ENCODE measurements around the gene TAS2R31.

DNA sequence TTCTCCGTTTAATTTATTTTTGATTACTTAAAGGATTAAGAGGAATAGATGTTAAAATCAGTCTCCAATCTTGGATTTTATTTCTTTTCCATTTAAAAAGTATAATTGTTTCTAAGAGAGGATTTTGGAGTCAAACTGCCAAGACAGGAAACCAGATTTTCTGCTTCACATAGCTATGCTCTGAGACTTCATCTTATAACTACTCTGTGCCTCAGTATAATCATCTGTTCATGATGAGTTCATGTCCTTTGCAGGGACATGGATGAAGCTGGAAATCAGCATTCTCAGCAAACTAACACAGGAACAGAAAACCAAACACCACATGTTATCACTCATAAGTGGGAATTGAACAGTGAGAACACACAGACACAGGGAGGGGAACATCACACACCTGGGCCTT lies 9.0 kb upstream of the TAS2R31 start:
- no peak for TF ChIP-seq GATA3 (IDR thresholded peaks at IDR 0.05; ENCODE audit: low read depth, low read length)
- no peak for TF ChIP-seq GATA2 (IDR thresholded peaks at IDR 0.05; ENCODE audit: low read depth, low read length)

Data from SH-SY5Y (cell line).